Measurements from ENCODE around the gene ST8SIA5. TPM values are rescaled to one million over a fixed set of nuclear protein-coding genes. Genes with fewer than 3 reads are reported as not detected.

ST8SIA5 gene
- total and polyA plus RNA-seq, 2 of the 4 experiments (the other 2 are of a cell fraction), result 0.03 TPM; not detected in 1

GRCh38 chr18:46728219-46728930, 28.5 kb downstream of the ST8SIA5 start:
- no TSS peak for BruUV-seq (replicated peaks)
- ATAC-seq (ENCODE audit: low read depth), result no peak
- H3K14ac ChIP-seq (replicated peaks; ENCODE audit: low read depth, low read length), result no peak overlapping the region
- no peak overlapping the region for H3K4ac ChIP-seq (ENCODE audit: low read depth, low read length)
- no peaks in the 10 kb centered on the region for H3K4me1 ChIP-seq (ENCODE audit: control insufficient read depth, insufficient read depth, low read length)
- no peak overlapping the region for H3K56ac ChIP-seq (ENCODE audit: extremely low read depth, insufficient read depth, low read length)
- H4K8ac ChIP-seq (ENCODE audit: low read depth in 2 of 2, low read length in 2 of 2), result no peak overlapping the region
- no peak overlapping the region for H2AK9ac ChIP-seq (replicated peaks; ENCODE audit: low read depth, low read length, poor library complexity)
- H3K36me3 ChIP-seq (ENCODE audit: control insufficient read depth, insufficient read depth, low read length), result no peaks in the 10 kb centered on the region
- peaks cover 14% of the 10 kb centered on the region for H3K9me3 ChIP-seq (ENCODE audit: control insufficient read depth, insufficient read depth, low read length)
- H2AK5ac ChIP-seq (ENCODE audit: low read depth, low read length), result no peak overlapping the region
- H3K4me3 ChIP-seq (ENCODE audit: insufficient read depth, low read depth, low read length), result no peak overlapping the region
- H2BK5ac ChIP-seq (ENCODE audit: low read depth, low read length, poor library complexity, severe bottlenecking), result no peak overlapping the region
- in situ Hi-C loops (cut with MboI; ENCODE audit: low sequenced_read_pairs), result no loop called here
- no peak overlapping the region for H4K91ac ChIP-seq (ENCODE audit: insufficient read depth, low read depth, low read length)
- intact Hi-C loops (cut with micrococcal nuclease), result no loop called here
- H2AFZ ChIP-seq (replicated peaks; ENCODE audit: low read length, poor library complexity), result no peak overlapping the region
- no peak overlapping the region for H2BK15ac ChIP-seq (ENCODE audit: low read depth, low read length)
- no peak overlapping the region for H3K27ac ChIP-seq (ENCODE audit: insufficient read depth, low read length)
- no peak for DNase-seq
- no peak overlapping the region for H3K4me2 ChIP-seq (ENCODE audit: low read depth, low read length)
- dilution Hi-C loops (cut with HindIII; ENCODE audit: low sequenced_read_pairs, unreplicated experiment), result no loop called here
- no peaks in the 10 kb centered on the region for H4K20me1 ChIP-seq (ENCODE audit: insufficient read depth, low read length)
- ChIA-PET POLR2A (ENCODE audit: unreplicated experiment) (no interaction called here), CTCF (interaction anchor here (0.7 kb wide), 1 partner anchor 83 kb away, joined by 4 read pairs; no protein-coding TSS in a partner anchor)
- H3K18ac ChIP-seq (ENCODE audit: low read depth, low read length), result no peak overlapping the region
- 67% methylated on average over 1 of the region's 6 CpGs; no CpG with 5 or more reads in 1 of the 2 experiments for WGBS, 2 experiments (ENCODE audit: extremely low coverage in 2 of 2, insufficient read length in 1 of 2)
- no peak overlapping the region for H2BK120ac ChIP-seq (ENCODE audit: low read depth, low read length)
- H3K27me3 ChIP-seq (ENCODE audit: control insufficient read depth, insufficient read depth, low read length), result no peaks in the 10 kb centered on the region
- no peak for TF ChIP-seq ELK1 (IDR thresholded peaks at IDR 0.05; ENCODE audit: borderline replicate concordance, low read depth, low read length)
- no peak for TF ChIP-seq CEBPB (IDR thresholded peaks at IDR 0.05; ENCODE audit: low read depth, low read length)
- no peak for TF ChIP-seq RFX5 (IDR thresholded peaks at IDR 0.05; ENCODE audit: low read depth, low read length)
- no peak for TF ChIP-seq BHLHE40 (IDR thresholded peaks at IDR 0.05; ENCODE audit: low read depth, low read length)
- no peak for TF ChIP-seq MXI1 (IDR thresholded peaks at IDR 0.05; ENCODE audit: borderline replicate concordance, low read depth, low read length)
- H4K5ac ChIP-seq (ENCODE audit: low read depth, low read length), result no peak overlapping the region
- no peak overlapping the region for H3K23ac ChIP-seq (ENCODE audit: low read depth, low read length)
- H2BK20ac ChIP-seq (ENCODE audit: low read depth, low read length), result no peak overlapping the region
- no peaks in the 10 kb centered on the region for H3K79me1 ChIP-seq (ENCODE audit: low read depth in 1 of 2, low read length in 2 of 2)
- H3K9ac ChIP-seq (ENCODE audit: low read depth, low read length), result no peak overlapping the region
- H3K9me1 ChIP-seq (ENCODE audit: insufficient read depth, low read length), result no peaks in the 10 kb centered on the region
